Stimulated activated CD4-positive, alpha-beta T cell treated with anti-CD3 and anti-CD28 coated beads, Interleukin-1b, Interleukin-23, amount 100 ng/mL, for 24 hours (primary cell): ENCODE measurements around the gene GFRA4.
"Not testable (repeated sequence)": the region's sequence is repeated elsewhere in the genome, so short reads cannot be mapped to it uniquely, and the experiment has no call there.

Experiments used
- DNase-seq, 4 experiments: peaks; one replicate each; pipeline ENCODE4 v3.0.0-alpha.2; 2020; ENCODE audit warnings: low read depth in 4 of 4, low spot score in 1 of 4

The GFRA4 gene

GRCh38 chr20:3627476-3627875 is 35.7 kb downstream of the GFRA4 start:
- no peak for DNase-seq

- no peak for DNase-seq
These were observed 40.8 kb downstream of the GFRA4 start for GRCh38 chr20:3622406-3622805.

DNA sequence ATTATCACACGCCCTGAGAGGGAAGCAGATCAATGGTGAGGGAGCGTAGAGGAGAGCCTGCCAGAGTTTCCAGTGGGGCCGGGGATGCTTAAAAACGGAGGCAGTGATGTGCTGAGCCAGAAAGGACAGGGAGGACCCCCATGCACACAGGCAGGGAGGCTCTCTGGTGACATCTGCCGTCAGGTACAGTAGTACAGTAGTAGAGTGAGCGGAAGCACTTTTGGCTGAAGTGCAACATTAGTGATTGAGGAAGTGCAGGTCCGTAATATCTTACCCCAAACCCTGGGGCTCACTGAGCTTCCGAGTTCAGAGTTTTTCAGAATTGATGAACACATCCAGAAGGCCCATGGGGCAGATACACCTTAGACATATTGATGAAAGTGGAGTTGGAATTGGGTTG is 42.1 kb downstream of the GFRA4 start:
- DNase-seq = no peak

DNA sequence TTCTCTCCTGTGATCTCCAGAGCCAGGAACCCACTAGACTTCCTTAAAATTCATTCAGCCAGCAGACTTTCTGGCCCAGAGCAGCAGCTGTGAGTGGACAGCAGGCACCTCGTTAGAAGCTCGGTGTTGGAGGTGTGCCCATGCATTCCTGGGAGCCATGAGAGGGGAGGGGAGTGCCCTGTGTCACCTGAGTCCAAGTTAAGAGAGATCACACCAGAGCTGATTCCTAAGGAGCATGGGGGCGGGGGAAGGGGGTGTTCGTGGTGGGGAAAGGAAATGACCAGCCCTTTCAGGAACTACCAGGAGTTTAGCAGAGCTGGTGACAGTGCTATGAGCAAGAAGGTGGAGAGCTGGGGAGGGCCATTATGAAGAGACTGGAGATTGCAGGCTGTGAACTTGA is 46.9 kb downstream of the GFRA4 start:
- DNase-seq = no peak

DNA sequence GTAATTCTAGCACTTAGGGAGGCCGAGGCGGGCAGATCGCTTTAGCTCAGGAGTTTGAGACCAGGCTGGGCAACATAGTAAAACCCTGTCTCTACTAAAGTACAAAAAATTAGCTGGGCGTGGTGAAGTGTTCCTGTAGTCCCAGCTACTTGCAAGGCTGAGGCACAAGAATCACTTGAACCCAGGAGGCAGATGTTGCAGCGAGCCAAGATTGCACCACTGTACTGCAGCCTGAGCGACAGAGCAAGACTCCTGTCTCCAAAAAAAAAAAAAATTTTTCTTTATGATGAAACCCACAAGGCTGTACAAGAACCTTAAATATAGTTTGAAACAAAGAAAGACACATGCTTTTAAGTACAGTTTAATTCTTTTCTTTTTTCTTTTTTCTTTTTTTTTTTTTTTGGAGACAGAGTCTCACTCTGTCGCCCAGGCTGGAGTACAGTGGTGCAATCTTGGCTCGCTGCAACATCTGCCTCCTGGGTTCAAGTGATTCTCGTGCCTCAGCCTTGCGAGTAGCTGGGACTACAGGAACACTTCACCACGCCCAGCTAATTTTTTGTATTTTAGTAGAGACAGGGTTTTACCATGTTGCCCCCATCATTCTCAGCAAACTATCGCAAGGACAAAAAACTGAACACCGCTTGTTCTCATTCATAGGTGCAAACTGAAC is 47.9 kb downstream of the GFRA4 start:
- DNase-seq = not testable (repeated sequence)

GRCh38 chr20:3614466-3614865 is 48.7 kb downstream of the GFRA4 start:
- DNase-seq = no peak

DNA sequence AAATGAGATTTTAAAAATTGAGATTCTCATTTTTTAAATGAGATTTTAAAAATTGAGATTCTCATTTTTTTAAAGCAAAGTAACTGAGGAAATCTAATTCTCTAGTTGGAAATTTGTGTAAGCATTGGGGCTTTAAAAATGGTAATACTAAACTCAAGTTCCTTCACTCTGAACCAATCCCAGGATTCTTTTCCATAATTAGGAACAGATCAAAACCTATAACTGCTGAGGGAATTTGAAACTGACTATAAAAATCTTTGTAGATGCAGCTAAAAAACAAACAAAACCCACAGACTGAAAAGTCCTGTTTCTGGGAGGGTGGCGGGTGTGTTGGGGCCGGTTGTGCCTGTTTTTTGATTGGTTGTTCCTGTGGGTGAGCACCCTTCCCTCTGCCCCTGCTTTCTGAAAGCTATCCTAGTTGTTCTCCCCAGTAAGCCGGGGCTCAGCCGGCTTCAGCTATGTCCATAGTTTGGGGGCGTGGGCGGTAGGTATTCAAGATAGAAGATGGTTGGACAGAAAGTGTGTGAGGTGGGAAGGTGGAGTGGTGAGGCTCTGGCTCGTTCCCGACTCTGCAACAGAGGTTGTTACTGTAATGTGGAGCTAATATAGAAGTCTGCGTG is 49.3 kb downstream of the GFRA4 start:
- no peak for DNase-seq

DNA sequence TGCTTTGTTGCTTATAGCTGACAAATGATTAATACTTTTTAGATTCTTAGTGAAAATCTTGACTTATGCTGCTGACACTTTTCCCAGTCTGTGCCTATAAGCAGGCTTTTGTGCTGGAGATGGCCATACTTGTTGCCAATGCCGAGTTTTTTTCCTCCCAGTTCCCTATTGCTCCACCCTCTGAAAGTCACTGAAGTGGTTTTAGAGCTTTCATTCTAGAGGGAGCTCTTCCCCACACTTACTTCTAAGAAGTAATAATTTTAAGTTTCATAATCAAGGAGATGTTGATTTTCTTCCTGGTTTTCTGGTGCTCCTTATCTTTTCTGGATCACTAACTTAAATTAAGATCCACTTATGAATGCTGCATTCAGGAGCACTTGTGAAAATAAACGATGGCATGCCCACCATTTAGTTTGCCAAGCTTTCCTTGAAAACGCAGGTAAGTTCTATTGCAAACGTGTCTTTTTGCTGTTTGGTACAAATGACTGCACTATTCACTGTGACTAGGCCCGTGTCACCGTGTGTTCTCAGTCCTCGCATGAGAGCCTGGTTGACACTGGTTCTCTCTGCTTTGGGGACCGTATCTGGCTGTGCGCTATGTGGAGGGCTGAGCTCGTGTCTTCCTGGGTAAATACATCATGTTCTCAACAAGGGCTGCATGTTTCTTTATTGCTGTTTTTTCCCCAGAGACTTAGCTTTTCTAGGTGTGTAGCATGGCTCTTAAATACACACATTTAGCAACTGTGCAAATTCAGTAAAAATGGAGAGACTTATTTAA is 50.2 kb downstream of the GFRA4 start:
- no peak for DNase-seq

- no peak for DNase-seq
These were observed 51.3 kb downstream of the GFRA4 start for GRCh38 chr20:3611901-3612300.
